HCT116 (cell line): ENCODE data around the gene ACRV1. TPM values are rescaled to one million over a fixed set of nuclear protein-coding genes. Genes with fewer than 3 reads are reported as not detected.

Experiments
- ATAC-seq: fragments of 200-7000 bp; cut with Tn5 transposase; 2 replicates; pipeline ENCODE4 v1.9.1; 2020; ENCODE audit warnings: mild to moderate bottlenecking, moderate library complexity
- BruUV-seq: library from RNA; stranded (reverse); fragments of 400-500 nt; replicated peaks from 2 replicates; lab custom pipeline; 2021; lab: Mats Ljungman, UMichigan
- CTCF ChIA-PET: fragments of 300-600 bp; sonication (Branson Sonifier 250); formaldehyde crosslinking; loops from one replicate; lab custom pipeline; 2021; ENCODE audit warnings: antibody characterized with exemption; lab: Charles Lee
- POLR2A ChIA-PET: fragments of 300-600, 350-600 bp; sonication (Branson Sonifier 250); formaldehyde crosslinking; loops from one replicate; lab custom pipeline; 2021; ENCODE audit warnings: antibody characterized with exemption; lab: Charles Lee
- RAD21 ChIA-PET, 2 experiments: fragments of 300-600 bp; sonication (Branson Sonifier 250); formaldehyde crosslinking; loops; one replicate each; lab custom pipeline; 2023; ENCODE audit warnings: low total read pairs in 2 of 2; ENCODE audit not compliant: uncharacterized antibody in 2 of 2, unreplicated experiment in 2 of 2, low non-redundant PET in 1 of 2; lab: Charles Lee
- DNase-seq: peaks from one replicate; pipeline ENCODE4 v3.0.0-alpha.2; 2010; ENCODE audit warnings: low read depth, low spot score
- H2AFZ ChIP-seq: fragments of 200-600 bp; shearing (Covaris generic), sonication (generic); 2 replicates; pipeline ENCODE4 v1.6.1; 2017; ENCODE audit warnings: low read depth, mixed run types, mixed read lengths, antibody characterized with exemption, low read length; ENCODE audit not compliant: poor library complexity, severe bottlenecking
- H3K27ac ChIP-seq: 2 replicates; pipeline ENCODE4 v1.5.1; 2012; ENCODE audit warnings: low read depth, low read length
- H3K27me3 ChIP-seq: fragments of 200-600 bp; sonication (generic); 2 replicates; pipeline ENCODE4 v1.6.1; 2016; ENCODE audit warnings: mixed run types, low read length, mixed read lengths; ENCODE audit not compliant: insufficient read depth
- H3K36me3 ChIP-seq, 2 experiments: fragments of 200-500 bp in 1 of 2; fragments of 200-600 bp in 1 of 2; sonication (Bioruptor generic) in 1 of 2; sonication (generic) in 1 of 2; 2 replicates each; pipeline versions ENCODE4 v1.5.1 to v1.6.1; 2014 to 2016; ENCODE audit warnings: low read length in 2 of 2, inconsistent platforms in 1 of 2, mixed read lengths in 1 of 2, mixed run types in 1 of 2; ENCODE audit not compliant: insufficient read depth in 2 of 2, control insufficient read depth in 1 of 2
- H3K4me1 ChIP-seq, 2 experiments: fragments of 200-600 bp in 1 of 2; sonication (generic) in 1 of 2; 2 replicates each; pipeline versions ENCODE4 v1.5.1 to v1.6.1; 2012 to 2017; ENCODE audit warnings: low read length in 2 of 2, inconsistent platforms in 1 of 2, mild to moderate bottlenecking in 1 of 2, mixed read lengths in 1 of 2, mixed run types in 1 of 2, moderate library complexity in 1 of 2; ENCODE audit not compliant: insufficient read depth in 2 of 2, control insufficient read depth in 1 of 2
- H3K4me2 ChIP-seq: fragments of 200-600 bp; sonication (generic); 2 replicates; pipeline ENCODE4 v1.6.1; 2017; ENCODE audit warnings: mixed run types, low read length, mixed read lengths
- H3K4me3 ChIP-seq, 2 experiments: fragments of 200-600 bp in 1 of 2; sonication (generic) in 1 of 2; replicated peaks in 1 of 2; 2 replicates each; pipeline ENCODE4 v1.5.1; 2011 to 2016; ENCODE audit warnings: low read length in 2 of 2, control low read depth in 1 of 2, low read depth in 1 of 2, mild to moderate bottlenecking in 1 of 2, mixed read lengths in 1 of 2, mixed run types in 1 of 2
- H3K79me2 ChIP-seq: fragments of 200-600 bp; sonication (generic); 2 replicates; pipeline ENCODE4 v1.6.1; 2017; ENCODE audit warnings: mild to moderate bottlenecking, mixed run types, low read length, moderate library complexity, mixed read lengths; ENCODE audit not compliant: insufficient read depth
- H3K9ac ChIP-seq: fragments of 200-600 bp; sonication (generic); 2 replicates; pipeline ENCODE4 v1.6.1; 2016; ENCODE audit warnings: low read length, mixed read lengths
- H3K9me2 ChIP-seq: fragments of 200-600 bp; sonication (generic), shearing (Covaris generic); 2 replicates; pipeline ENCODE4 v1.6.1; 2017; ENCODE audit warnings: mixed run types, mild to moderate bottlenecking, moderate library complexity; ENCODE audit not compliant: insufficient read depth
- H3K9me3 ChIP-seq, 2 experiments: fragments of 200-500 bp in 1 of 2; fragments of 200-600 bp in 1 of 2; sonication (Bioruptor generic) in 1 of 2; sonication (generic) in 1 of 2; 2 replicates each; pipeline ENCODE4 v1.6.1; 2014 to 2017; ENCODE audit warnings: low read length in 2 of 2, mixed read lengths in 2 of 2, inconsistent platforms in 1 of 2, low read depth in 1 of 2, mild to moderate bottlenecking in 1 of 2, mixed run types in 1 of 2, moderate library complexity in 1 of 2; ENCODE audit not compliant: control insufficient read depth in 1 of 2, insufficient read depth in 1 of 2
- H4K20me1 ChIP-seq: fragments of 200-600 bp; sonication (generic), shearing (Covaris generic); 2 replicates; pipeline ENCODE4 v1.6.1; 2017; ENCODE audit warnings: mixed run types, mild to moderate bottlenecking, moderate library complexity; ENCODE audit not compliant: insufficient read depth
- EZH2phosphoT487 ChIP-seq: fragments of 200-600 bp; IDR thresholded peaks from 2 replicates; pipeline ENCODE4 v1.6.1; 2018; ENCODE audit warnings: antibody characterized with exemption, borderline replicate concordance
- RAD21 ChIP-seq: IDR thresholded peaks from 2 replicates; pipeline ENCODE4 v1.6.1; 2012; ENCODE audit warnings: low read depth, mild to moderate bottlenecking
- SP1 ChIP-seq: IDR thresholded peaks from 2 replicates; pipeline ENCODE4 v1.6.1; 2012; ENCODE audit warnings: low read depth
- SRF ChIP-seq: IDR thresholded peaks from 2 replicates; pipeline ENCODE4 v1.6.1; 2012; ENCODE audit warnings: low read depth
- TCF7L2 ChIP-seq: IDR thresholded peaks from 2 replicates; pipeline ENCODE4 v1.7.0; 2011; ENCODE audit warnings: borderline replicate concordance, inconsistent platforms; ENCODE audit not compliant: insufficient read depth, insufficient read length; ENCODE audit errors: extremely low read depth
- intact Hi-C: fragments of 100-400 bp; cut with micrococcal nuclease; formaldehyde crosslinking; loops from 2 replicates; pipeline ENCODE4 v1.10.0; 2022
- total RNA-seq: library from RNA; stranded (reverse); gene quantifications from one replicate; pipeline ENCODE4 v1.2.1, GENCODE V29; 2021; ENCODE audit not compliant: unreplicated experiment
- TF ChIP-seq, protein P1 (sequence below), 3 experiments: fragments of 200-600 bp in 1 of 3; sonication (generic) in 1 of 3; IDR thresholded peaks in 2 of 3; conservative IDR thresholded peaks in 1 of 3; 2 replicates each; pipeline ENCODE4 v1.5.1; 2012 to 2017; ENCODE audit warnings: low read depth in 2 of 3, low read length in 2 of 3, antibody characterized with exemption in 1 of 3, borderline replicate concordance in 1 of 3, control low read depth in 1 of 3, mild to moderate bottlenecking in 1 of 3, mixed read lengths in 1 of 3, mixed run types in 1 of 3, moderate library complexity in 1 of 3; ENCODE audit not compliant: insufficient read depth in 1 of 3

Gene ACRV1
- total RNA-seq, 1 experiment from 2014 or later, result not detected

GRCh38 chr11:125728969-125729368 lies 48.3 kb upstream of the ACRV1 start:
- ChIA-PET CTCF (no interaction called here), RAD21 (no interaction called here), POLR2A (no interaction called here)
- intact Hi-C loops, result no loop called here
- Histone ChIP-seq H3K36me3 (no peaks in the 10 kb centered on the region), H3K79me2 (no peaks in the 10 kb centered on the region), H3K27ac (no peak overlapping the region), H4K20me1 (no peaks in the 10 kb centered on the region), H3K4me1 (no peaks in the 10 kb centered on the region), H3K27me3 (peaks cover 66% of the 10 kb centered on the region), H3K9me2 (no peaks in the 10 kb centered on the region), H3K9me3 (no peaks in the 10 kb centered on the region), H3K9ac (no peak overlapping the region), H3K4me3 (no peak overlapping the region), H2AFZ (no peak overlapping the region), H3K4me2 (no peak overlapping the region)
- ATAC-seq (no peak), DNase-seq (no peak)
- TF ChIP-seq EZH2phosphoT487, result no peak
- no peak for TF ChIP-seq SP1
- no peak for TF ChIP-seq SRF
- no TSS peak for BruUV-seq

DNA sequence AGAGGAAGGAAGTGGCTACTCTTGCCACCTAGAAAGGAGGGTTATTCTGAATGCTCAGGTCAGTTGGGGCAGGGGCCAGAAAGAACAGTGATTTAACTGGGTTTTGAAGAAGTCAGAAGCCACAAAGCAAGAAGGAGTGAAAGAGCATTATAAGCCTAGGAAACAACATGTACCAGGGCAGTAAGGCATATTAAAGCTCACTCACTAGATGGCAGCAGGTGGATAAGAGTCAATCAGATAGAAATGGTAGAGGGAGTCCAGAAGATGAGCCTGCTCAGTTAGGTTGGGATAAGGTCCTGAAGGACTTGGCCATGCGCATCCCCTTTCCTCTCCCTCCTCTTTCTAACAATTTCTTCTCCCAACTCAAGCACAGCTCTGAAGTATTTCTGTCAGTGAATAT lies 43.5 kb upstream of the ACRV1 start:
- intact Hi-C loops, result loop anchor here (1.0 kb wide), 1 partner anchor 150 kb away; no protein-coding TSS in a partner anchor
- Histone ChIP-seq H4K20me1 (no peaks in the 10 kb centered on the region), H3K27ac (no peak overlapping the region), H3K36me3 (no peaks in the 10 kb centered on the region), H3K9ac (no peak overlapping the region), H3K79me2 (no peaks in the 10 kb centered on the region), H3K9me3 (no peaks in the 10 kb centered on the region), H3K4me2 (no peak overlapping the region), H3K9me2 (no peaks in the 10 kb centered on the region)
- POLR2A ChIA-PET, result no interaction called here
- CTCF ChIA-PET, result interaction anchor here (0.9 kb wide), 1 partner anchor 470 kb away, joined by 3 read pairs; no protein-coding TSS in a partner anchor
- RAD21 ChIA-PET, result no interaction called here
- BruUV-seq, result no TSS peak
- TF ChIP-seq TCF7L2, result no peak
- TF ChIP-seq RAD21, result peak; percentile 51
- TF ChIP-seq, protein P1, sequence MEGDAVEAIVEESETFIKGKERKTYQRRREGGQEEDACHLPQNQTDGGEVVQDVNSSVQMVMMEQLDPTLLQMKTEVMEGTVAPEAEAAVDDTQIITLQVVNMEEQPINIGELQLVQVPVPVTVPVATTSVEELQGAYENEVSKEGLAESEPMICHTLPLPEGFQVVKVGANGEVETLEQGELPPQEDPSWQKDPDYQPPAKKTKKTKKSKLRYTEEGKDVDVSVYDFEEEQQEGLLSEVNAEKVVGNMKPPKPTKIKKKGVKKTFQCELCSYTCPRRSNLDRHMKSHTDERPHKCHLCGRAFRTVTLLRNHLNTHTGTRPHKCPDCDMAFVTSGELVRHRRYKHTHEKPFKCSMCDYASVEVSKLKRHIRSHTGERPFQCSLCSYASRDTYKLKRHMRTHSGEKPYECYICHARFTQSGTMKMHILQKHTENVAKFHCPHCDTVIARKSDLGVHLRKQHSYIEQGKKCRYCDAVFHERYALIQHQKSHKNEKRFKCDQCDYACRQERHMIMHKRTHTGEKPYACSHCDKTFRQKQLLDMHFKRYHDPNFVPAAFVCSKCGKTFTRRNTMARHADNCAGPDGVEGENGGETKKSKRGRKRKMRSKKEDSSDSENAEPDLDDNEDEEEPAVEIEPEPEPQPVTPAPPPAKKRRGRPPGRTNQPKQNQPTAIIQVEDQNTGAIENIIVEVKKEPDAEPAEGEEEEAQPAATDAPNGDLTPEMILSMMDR (IDR thresholded peaks at IDR 0.05 in 2 of 3, conservative IDR thresholded peaks at IDR 0.05 in 1 of 3; ENCODE audit: borderline replicate concordance in 1 of 3, insufficient read depth in 1 of 3, low read depth in 2 of 3, low read length in 2 of 3), result peak; percentile 33 to 48 (median 34); a peak in 4 of 6 replicates
- TF ChIP-seq, all 23 proteins: peak for 2
- ATAC-seq, result peak; percentile 82
- Histone ChIP-seq H3K4me3 (no peak overlapping the region), H3K27me3 (peaks cover 59% of the 10 kb centered on the region), H2AFZ (no peak overlapping the region), H3K4me1 (no peaks in the 10 kb centered on the region)
- DNase-seq, result peak; percentile 12
